Sigmoid colon (tissue), 4 donors: Measurements from ENCODE around the gene CTXN1.

ENCODE experiments used
- EP300 ChIP-seq, 4 donors: sonication (generic); formaldehyde crosslinking; IDR thresholded peaks; one replicate each; pipeline ENCODE4 v1.6.1; 2017; ENCODE audit warnings: antibody characterized with exemption in 4 of 4
- TF ChIP-seq, protein P1 (sequence below), 4 experiments: fragments of 450-650 bp in 3 of 4; fragments of 200-600 bp in 1 of 4; IDR thresholded peaks; one replicate each; pipeline ENCODE4 v1.5.1; 2016 to 2019; ENCODE audit warnings: antibody characterized with exemption in 4 of 4, mild to moderate bottlenecking in 3 of 4, moderate library complexity in 2 of 4

DNA sequence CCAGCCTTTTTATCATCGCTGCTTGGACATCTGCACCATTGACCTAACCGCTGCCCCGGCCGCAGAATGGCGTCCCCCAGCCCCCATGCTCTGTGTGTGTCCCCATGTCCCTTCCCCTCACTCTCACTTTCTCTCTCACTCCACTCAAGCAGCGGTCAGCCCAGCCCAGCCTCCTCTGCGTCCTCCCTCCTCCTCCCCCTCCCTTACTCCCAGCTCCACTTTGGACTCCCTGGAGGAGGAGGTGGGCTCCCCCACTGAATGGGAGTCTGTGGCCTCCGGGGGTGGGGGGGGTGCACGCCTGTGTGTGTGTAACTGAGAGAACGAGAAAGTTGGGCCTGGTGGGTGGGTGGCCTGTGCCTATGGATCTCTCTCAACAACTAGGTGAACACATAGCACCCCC, 20.1 kb downstream of the CTXN1 start:
- no peak for TF ChIP-seq EP300 (IDR thresholded peaks at IDR 0.05)
- TF ChIP-seq, protein P1, sequence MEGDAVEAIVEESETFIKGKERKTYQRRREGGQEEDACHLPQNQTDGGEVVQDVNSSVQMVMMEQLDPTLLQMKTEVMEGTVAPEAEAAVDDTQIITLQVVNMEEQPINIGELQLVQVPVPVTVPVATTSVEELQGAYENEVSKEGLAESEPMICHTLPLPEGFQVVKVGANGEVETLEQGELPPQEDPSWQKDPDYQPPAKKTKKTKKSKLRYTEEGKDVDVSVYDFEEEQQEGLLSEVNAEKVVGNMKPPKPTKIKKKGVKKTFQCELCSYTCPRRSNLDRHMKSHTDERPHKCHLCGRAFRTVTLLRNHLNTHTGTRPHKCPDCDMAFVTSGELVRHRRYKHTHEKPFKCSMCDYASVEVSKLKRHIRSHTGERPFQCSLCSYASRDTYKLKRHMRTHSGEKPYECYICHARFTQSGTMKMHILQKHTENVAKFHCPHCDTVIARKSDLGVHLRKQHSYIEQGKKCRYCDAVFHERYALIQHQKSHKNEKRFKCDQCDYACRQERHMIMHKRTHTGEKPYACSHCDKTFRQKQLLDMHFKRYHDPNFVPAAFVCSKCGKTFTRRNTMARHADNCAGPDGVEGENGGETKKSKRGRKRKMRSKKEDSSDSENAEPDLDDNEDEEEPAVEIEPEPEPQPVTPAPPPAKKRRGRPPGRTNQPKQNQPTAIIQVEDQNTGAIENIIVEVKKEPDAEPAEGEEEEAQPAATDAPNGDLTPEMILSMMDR (IDR thresholded peaks at IDR 0.05) = no peak
